Right lobe of liver (tissue), 6 donors: ENCODE results near the gene RIPK1. TPM values are rescaled to one million over a fixed set of nuclear protein-coding genes. Genes with fewer than 3 reads are reported as not detected.
"Not testable (repeated sequence)": the region's sequence is repeated elsewhere in the genome, so short reads cannot be mapped to it uniquely, and the experiment has no call there.

ENCODE experiments used
- ATAC-seq, 4 donors: fragments of 200-7000 bp; cut with Tn5 transposase; one replicate each; pipeline ENCODE4 v1.9.1; 2020; ENCODE audit warnings: mild to moderate bottlenecking in 4 of 4, moderate library complexity in 4 of 4
- DNase-seq, 3 donors: peaks; one replicate each; pipeline ENCODE4 v3.0.0-alpha.2; 2020
- H3K27ac ChIP-seq, 3 donors: fragments of 200-600 bp; one replicate each; pipeline ENCODE4 v1.8.0; 2022
- H3K27me3 ChIP-seq, 2 donors: fragments of 200-600 bp; one replicate each; pipeline ENCODE4 v1.8.0; 2022
- H3K36me3 ChIP-seq, 4 donors: fragments of 200-600 bp; sonication (generic) in 1 of 4; one replicate each; pipeline versions ENCODE4 v1.5.1 to v1.8.0; 2017 to 2022; ENCODE audit warnings: control low read depth in 1 of 4
- H3K4me1 ChIP-seq, 4 donors: fragments of 200-600 bp; sonication (generic) in 1 of 4; one replicate each; pipeline versions ENCODE4 v1.5.1 to v1.8.0; 2017 to 2022; ENCODE audit warnings: control low read depth in 1 of 4
- H3K4me3 ChIP-seq, 3 donors: fragments of 200-600 bp; one replicate each; pipeline ENCODE4 v1.8.0; 2022
- H3K9me3 ChIP-seq, 4 donors: fragments of 200-600 bp; sonication (generic) in 1 of 4; one replicate each; pipeline versions ENCODE4 v1.5.1 to v1.8.0; 2017 to 2022; ENCODE audit warnings: control low read depth in 1 of 4
- POLR2A ChIP-seq: fragments of 450-650 bp; IDR thresholded peaks from one replicate; pipeline ENCODE4 v1.6.1; 2017; ENCODE audit warnings: antibody characterized with exemption, mild to moderate bottlenecking
- WGBS: methylation state at CpG from one replicate; pipeline ENCODE4 v1.1.6; 2018; ENCODE audit warnings: low coverage, low lambda C conversion rate; ENCODE audit not compliant: insufficient coverage; ENCODE audit errors: missing lambda C conversion rate; 5-methylcytosine and 5-hydroxymethylcytosine counted together
- intact Hi-C, 2 donors: fragments of 100-400 bp; cut with DNase I; formaldehyde crosslinking; loops; one replicate each; pipeline versions ENCODE4 v1.11.2 to v1.14.1; 2022
- total RNA-seq, 6 experiments: library from RNA; depleted of rRNA in 2 of 6; stranded (reverse); fragments of >200 nt in 2 of 6; fragmentation: NEBNext Ultra II Directional in 3 of 6; extraction: Animal tissue kit (Norgen Biotek cat#: 25700) in 3 of 6; gene quantifications; one replicate each; pipeline versions ENCODE4 v1.1.0 to v1.2.4, GENCODE V29; 2016 to 2023
- TF ChIP-seq, protein P1 (sequence below), 4 donors: fragments of 200-600 bp in 3 of 4; fragments of 450-650 bp in 1 of 4; IDR thresholded peaks; one replicate each; pipeline versions ENCODE4 v1.5.1 to v1.8.0; 2016 to 2022; ENCODE audit warnings: antibody characterized with exemption in 4 of 4, mild to moderate bottlenecking in 2 of 4
- donor health status: DM: no; HTN: yes; CAD: no.
- donor health status: DM: no; HTN: no; CAD: no.
- donor health status: DM: no; HTN: no; CAD: no.
- donor health status: DM: no; HTN: yes; CAD: no.
- donor health status: DM: no; HTN: yes; CAD: no.

RIPK1 gene
- total RNA-seq, 6 experiments from 2014 or later, result 13.9 to 17.6 (median 16.6) TPM

GRCh38 chr6:3144571-3144970 is 76.3 kb downstream of the RIPK1 start:
- no peak overlapping the region for H3K4me3 ChIP-seq
- no peak overlapping the region for H3K27ac ChIP-seq
- peaks cover 0 to 17% (median 4%) of the 10 kb centered on the region in 4 donors for H3K4me1 ChIP-seq
- H3K9me3 ChIP-seq, result no peaks in the 10 kb centered on the region
- peaks cover 0 to 55% (median 27%) of the 10 kb centered on the region in 4 donors for H3K36me3 ChIP-seq
- DNase-seq (no peak), ATAC-seq (no peak)
- TF ChIP-seq POLR2A, result no peak
- TF ChIP-seq, protein P1, sequence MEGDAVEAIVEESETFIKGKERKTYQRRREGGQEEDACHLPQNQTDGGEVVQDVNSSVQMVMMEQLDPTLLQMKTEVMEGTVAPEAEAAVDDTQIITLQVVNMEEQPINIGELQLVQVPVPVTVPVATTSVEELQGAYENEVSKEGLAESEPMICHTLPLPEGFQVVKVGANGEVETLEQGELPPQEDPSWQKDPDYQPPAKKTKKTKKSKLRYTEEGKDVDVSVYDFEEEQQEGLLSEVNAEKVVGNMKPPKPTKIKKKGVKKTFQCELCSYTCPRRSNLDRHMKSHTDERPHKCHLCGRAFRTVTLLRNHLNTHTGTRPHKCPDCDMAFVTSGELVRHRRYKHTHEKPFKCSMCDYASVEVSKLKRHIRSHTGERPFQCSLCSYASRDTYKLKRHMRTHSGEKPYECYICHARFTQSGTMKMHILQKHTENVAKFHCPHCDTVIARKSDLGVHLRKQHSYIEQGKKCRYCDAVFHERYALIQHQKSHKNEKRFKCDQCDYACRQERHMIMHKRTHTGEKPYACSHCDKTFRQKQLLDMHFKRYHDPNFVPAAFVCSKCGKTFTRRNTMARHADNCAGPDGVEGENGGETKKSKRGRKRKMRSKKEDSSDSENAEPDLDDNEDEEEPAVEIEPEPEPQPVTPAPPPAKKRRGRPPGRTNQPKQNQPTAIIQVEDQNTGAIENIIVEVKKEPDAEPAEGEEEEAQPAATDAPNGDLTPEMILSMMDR (IDR thresholded peaks at IDR 0.05), result no peak
- no peaks in the 10 kb centered on the region for H3K27me3 ChIP-seq
- WGBS, result 81% methylated on average over 7 of the region's 8 CpGs
- intact Hi-C loops, result no loop called here

DNA sequence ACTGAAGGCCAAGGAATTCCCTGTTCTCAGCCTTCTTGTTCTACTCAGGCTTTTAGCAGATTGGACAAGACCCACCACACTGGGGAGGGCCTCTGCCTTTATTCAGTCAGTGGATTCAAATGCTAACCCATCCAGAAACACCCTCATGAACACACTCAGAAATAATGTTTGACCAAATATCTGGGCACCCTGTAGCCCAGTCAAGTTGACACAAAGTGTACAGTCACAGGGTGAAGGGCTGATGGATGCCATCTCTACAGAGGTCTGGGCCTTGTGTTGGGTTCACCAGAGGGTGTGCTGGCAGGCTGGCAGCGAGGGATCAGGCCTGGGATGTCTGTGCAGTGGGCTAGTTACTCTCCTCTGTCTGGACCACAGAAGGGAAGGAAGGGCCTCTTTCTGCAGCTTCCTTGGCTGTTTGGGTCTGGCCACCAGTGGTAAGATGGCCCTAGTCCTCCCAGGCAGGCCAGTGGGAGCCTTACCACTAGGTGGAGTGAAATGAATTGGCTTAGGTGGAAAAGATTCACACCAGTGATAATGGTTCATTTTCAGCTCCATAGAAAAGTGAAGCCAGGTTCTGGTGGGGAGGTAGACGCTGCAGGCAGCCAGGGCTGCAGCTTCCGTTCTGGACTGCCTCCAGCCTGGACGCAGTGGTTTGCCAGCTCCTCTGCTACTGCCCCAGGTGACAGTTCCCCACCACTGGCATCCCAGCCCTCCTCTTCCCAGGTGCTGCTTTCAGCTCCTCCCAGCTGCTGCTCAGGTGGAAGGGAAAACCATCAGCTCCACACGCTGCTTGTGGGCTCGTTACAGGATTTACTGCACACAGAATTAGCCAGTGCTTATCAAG is 79.8 kb downstream of the RIPK1 start:
- intact Hi-C loops, result no loop called here
- peaks cover 0 to 7% (median 0%) of the 10 kb centered on the region in 4 donors for H3K4me1 ChIP-seq
- DNase-seq, result no peak
- 92% methylated on average over 2 of the region's 6 CpGs for WGBS
- peak; percentile 24 to 38 (median 28) for ATAC-seq
- H3K9me3 ChIP-seq, result no peaks in the 10 kb centered on the region
- H3K36me3 ChIP-seq, result peaks cover 0 to 37% (median 18%) of the 10 kb centered on the region in 4 donors
- no peak overlapping the region for H3K27ac ChIP-seq
- H3K27me3 ChIP-seq, result no peaks in the 10 kb centered on the region
- no peak for TF ChIP-seq POLR2A
- TF ChIP-seq, protein P1 (IDR thresholded peaks at IDR 0.05), result peak in 1 of 4 donors; percentile 13
- no peak overlapping the region for H3K4me3 ChIP-seq

GRCh38 chr6:3151691-3152090 is 83.4 kb downstream of the RIPK1 start:
- no peaks in the 10 kb centered on the region for H3K27me3 ChIP-seq
- 61% methylated on average over 5 of the region's 5 CpGs for WGBS
- H3K4me3 ChIP-seq, result no peak overlapping the region
- ATAC-seq (peak in 1 of 4 donors; percentile 17), DNase-seq (no peak)
- no peak overlapping the region for H3K27ac ChIP-seq
- intact Hi-C loops, result no loop called here
- no peak for TF ChIP-seq POLR2A
- H3K9me3 ChIP-seq, result no peaks in the 10 kb centered on the region
- H3K36me3 ChIP-seq, result peaks cover 0 to 33% (median 16%) of the 10 kb centered on the region in 4 donors
- H3K4me1 ChIP-seq, result peaks cover 0 to 13% (median 0%) of the 10 kb centered on the region in 4 donors

GRCh38 chr6:3152689-3153088 is 84.4 kb downstream of the RIPK1 start:
- Histone ChIP-seq H3K36me3 (peaks cover 0 to 24% (median 12%) of the 10 kb centered on the region in 4 donors), H3K27ac (no peak overlapping the region), H3K4me1 (peaks cover 0 to 13% (median 0%) of the 10 kb centered on the region in 4 donors), H3K27me3 (no peaks in the 10 kb centered on the region), H3K4me3 (no peak overlapping the region), H3K9me3 (no peaks in the 10 kb centered on the region)
- ATAC-seq, result no peak
- intact Hi-C loops, result no loop called here
- no peak for TF ChIP-seq POLR2A
- TF ChIP-seq, protein P1 (IDR thresholded peaks at IDR 0.05), result no peak
- WGBS, result 78% methylated on average over 3 of the region's 3 CpGs
- no peak for DNase-seq

DNA sequence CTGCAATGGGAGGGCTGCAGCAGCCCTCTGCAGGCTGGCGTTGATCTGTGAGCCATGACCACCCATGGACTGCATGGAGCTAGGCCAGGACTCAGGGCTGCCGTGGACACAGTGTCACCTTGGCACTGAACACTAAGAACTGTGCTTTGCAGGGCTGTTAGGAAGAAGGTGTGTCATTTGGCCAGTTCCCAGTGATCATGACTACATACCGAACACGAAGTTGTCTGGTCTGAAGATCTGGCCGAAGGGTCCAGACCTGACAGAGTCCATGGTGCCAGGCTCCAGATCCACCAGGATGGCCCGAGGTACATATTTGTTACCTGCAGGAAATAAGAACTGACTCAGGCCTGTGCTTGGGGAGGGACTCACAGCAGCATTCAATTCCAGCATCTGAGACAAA is 87.1 kb downstream of the RIPK1 start:
- peak; percentile 31 to 59 (median 38) for ATAC-seq
- no CpG with 5 or more reads among the region's 6 CpGs for WGBS
- H3K9me3 ChIP-seq, H3K36me3 ChIP-seq, H3K4me3 ChIP-seq, H3K27me3 ChIP-seq, DNase-seq, intact Hi-C loops: not testable (repeated sequence)
- Histone ChIP-seq H3K4me1 (peaks cover 0 to 13% (median 0%) of the 10 kb centered on the region in 4 donors), H3K27ac (peak overlapping the region in 1 of 3 donors; percentile 26)

DNA sequence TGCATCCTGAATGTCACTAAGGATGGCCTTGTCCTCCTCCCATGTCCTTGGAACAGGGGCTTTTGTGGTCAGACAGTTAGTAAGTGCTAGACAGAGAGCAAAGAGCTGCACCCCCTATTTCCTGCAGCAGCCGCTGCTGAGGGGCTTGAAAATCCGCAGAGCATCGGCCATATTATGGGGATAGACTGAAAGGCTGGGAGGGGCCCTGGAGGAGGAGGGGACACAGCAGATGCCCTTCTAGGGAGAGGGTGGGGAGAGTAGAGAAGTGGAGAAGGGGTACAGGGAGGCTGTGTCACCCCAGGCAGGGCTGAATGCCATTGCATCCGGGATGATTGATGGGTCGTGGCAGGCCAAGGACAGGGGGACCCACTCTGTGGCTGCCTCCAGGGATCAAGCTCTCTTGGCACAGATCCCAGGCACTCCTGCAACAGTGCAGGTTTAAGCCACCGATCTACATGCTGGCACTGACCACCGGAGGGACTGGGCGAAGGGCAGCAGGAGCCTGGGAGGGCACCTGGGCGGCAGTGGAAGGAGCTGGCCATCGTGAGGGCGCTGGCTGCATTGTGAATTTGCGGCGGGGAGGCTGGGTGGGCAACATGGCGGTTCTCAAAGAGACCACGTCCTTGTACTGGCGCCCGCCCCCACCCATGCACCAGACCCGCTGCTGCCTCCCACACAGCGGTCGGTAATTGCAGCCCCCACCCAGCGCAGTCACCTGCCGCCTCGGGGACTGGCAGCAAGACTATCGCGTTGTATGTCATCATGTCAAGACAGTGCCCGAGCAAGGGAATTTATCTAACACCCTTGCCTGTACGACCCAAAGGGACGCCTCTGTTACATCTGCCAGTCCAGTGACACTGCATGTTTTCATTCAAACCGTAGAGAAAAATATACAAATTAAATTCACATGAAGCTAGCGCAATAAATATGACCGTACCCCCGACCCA is 88.2 kb downstream of the RIPK1 start:
- 14% methylated on average over 10 of the region's 32 CpGs for WGBS
- peak overlapping the region; percentile 91 to 96 (median 93) for H3K4me3 ChIP-seq
- intact Hi-C loops, H3K36me3 ChIP-seq, H3K4me1 ChIP-seq, H3K27me3 ChIP-seq, H3K9me3 ChIP-seq: not testable (repeated sequence)
- H3K27ac ChIP-seq, result peak overlapping the region; percentile 87 to 93 (median 89)
- DNase-seq (peak in 1 of 3 donors; percentile 37), ATAC-seq (peak; percentile 16 to 55 (median 26))
